Fibroblast of the aortic adventitia (primary cell): ENCODE results near the gene SIGLEC1. TPM values are rescaled to one million over a fixed set of nuclear protein-coding genes. Genes with fewer than 3 reads are reported as not detected.

Experiments used
- DNase-seq: peaks from one replicate; pipeline ENCODE4 v3.0.0-alpha.2; 2010; ENCODE audit warnings: low read depth
- H3K4me3 ChIP-seq: 2 replicates; pipeline ENCODE4 v1.5.1; 2011; ENCODE audit warnings: low read depth, mild to moderate bottlenecking, control low read depth, low read length, moderate library complexity
- CTCF ChIP-seq: IDR thresholded peaks from 2 replicates; pipeline ENCODE4 v1.5.1; 2011; ENCODE audit warnings: mild to moderate bottlenecking, low read length, control low read depth, inconsistent platforms; ENCODE audit not compliant: insufficient read depth
- total RNA-seq: library from RNA; depleted of rRNA; stranded (reverse); fragments of >200 nt; gene quantifications from 2 replicates; pipeline ENCODE4 v1.2.3, GENCODE V29; 2012; ENCODE audit warnings: low replicate concordance

The SIGLEC1 gene
- total RNA-seq, 1 donor: not detected

- no peak for DNase-seq
- H3K4me3 ChIP-seq: no peak overlapping the region
- TF ChIP-seq CTCF: no peak
These were observed 17.0 kb upstream of the SIGLEC1 start for GRCh38 chr20:3729378-3729777.

DNA sequence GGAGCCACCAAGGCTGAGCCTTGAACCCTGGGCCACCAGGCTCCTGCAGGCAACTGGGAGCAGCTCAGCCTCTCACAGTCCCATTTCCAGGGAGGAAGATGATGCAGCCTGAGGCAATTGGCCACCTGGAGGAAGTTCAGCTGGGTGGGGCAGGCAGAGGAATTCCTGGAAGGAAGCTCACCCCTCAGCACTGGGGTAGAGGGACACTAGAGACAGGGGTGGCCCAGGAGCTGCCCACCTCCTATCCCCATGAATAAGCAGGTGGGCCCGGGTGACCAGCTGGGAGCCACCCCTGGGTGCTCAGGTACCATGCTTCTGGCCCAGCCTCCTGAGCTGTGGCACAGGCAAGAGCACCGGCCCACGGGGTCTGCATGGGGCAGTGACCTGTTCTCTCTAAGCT is 16.5 kb upstream of the SIGLEC1 start:
- no peak overlapping the region for H3K4me3 ChIP-seq
- no peak for TF ChIP-seq CTCF
- no peak for DNase-seq

DNA sequence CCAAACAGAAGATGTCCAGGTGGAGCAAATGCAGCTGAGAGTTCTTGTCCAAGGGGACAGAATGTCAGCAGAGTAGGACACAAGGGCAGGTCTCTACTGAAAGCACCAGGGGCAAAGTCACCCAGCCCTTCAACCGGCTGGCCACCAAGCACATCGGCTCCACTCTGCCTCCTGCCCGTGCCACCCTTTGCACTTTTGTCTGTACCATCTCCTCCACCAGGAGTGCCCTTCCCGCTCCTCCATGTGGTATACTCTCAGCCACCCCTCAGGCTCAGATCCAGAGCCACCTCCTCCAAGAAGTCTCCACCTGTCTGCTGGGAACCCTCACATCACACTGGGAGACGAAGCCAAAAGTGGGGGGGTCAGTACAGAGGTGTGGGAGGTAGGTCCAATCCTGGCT is 16.0 kb upstream of the SIGLEC1 start:
- no peak for DNase-seq
- H3K4me3 ChIP-seq: no peak overlapping the region
- no peak for TF ChIP-seq CTCF

DNA sequence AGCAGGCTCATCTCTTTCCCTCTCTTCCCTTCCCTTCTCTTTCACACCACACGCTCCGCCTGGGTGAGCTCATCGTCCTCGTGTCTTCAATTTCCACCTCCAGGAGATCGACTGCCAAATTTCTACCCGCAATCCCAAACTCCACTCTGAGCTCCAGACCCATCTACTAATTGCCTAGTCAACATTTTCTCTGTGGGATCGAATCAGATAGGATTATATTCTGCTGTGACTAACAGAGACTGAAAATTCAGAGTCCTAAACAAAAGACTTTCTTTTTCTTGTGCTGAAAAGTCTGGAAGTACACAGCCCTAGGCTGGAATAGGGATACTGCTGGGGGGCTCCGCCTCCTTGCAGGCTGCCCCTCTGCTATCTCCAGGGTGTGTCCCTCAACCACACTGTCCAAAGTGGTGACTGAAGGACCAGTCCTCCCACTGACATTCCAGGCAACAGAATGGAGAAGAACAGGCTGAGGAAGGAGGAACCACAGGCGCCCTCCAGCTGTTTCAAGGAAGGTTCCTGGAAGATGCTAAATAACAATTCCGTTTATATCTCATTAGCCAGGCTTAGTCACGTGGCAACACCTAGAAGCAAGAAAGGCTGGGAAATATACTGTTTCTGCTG is 15.1 kb upstream of the SIGLEC1 start:
- peak overlapping the region; percentile 47 for H3K4me3 ChIP-seq
- peak; percentile 18 for TF ChIP-seq CTCF

DNA sequence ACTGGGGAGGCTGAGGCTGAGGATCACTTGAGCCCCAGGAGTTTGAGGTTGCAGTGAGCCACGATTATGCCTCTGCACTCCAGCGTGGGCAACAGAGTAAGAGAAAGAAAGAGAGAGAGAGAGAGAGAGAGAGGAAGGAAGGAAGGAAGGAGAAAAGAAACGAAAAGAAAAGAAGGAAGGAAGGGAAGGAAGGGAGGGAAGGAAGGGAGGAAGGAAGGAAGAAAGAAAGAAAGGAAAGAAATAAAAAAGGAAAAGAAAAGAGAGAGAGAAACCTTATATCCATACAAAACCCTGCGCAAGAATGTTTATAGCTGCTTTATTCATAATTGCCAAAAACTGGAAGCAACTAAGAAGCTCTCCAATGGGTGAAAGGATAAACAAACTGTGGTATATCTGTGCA is 12.0 kb upstream of the SIGLEC1 start:
- H3K4me3 ChIP-seq: no peak overlapping the region
- no peak for TF ChIP-seq CTCF
- DNase-seq: no peak

More for the DNA sequence above, 15.1 kb upstream of the SIGLEC1 start:
- DNase-seq: peak; percentile 81

GRCh38 chr20:3723284-3723683 is 10.9 kb upstream of the SIGLEC1 start:
- H3K4me3 ChIP-seq: no peak overlapping the region
- TF ChIP-seq CTCF: no peak
- no peak for DNase-seq

DNA sequence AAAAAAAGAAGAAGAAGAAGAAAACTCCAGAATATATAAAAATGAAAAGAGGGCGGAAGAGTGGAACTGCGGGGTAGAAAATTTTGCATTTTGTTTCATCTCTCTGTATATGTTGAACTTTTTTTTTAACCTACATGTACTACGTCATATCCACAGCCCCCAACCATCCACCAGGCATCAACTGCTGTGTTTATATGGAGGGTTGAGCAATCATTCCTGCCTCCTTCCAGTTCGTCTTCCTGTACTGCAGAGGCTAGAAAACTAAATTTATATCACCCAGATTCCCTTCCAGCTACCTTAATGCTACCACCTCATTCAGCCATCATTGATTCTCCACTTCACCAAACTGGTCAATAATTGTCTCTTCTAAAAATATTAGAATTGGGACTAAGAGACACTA is 9.5 kb upstream of the SIGLEC1 start:
- no peak for DNase-seq
- TF ChIP-seq CTCF: no peak
- H3K4me3 ChIP-seq: no peak overlapping the region
